HG03558 (cell line): Measurements from ENCODE around the gene GPX7.
A peak's percentile ranks its signal among the peaks of the same experiment; 100 is the strongest.

Experiments used
- ATAC-seq: cut with Tn5 transposase; IDR thresholded peaks from one replicate; pipeline ENCODE4 v1.9.1; 2021; ENCODE audit warnings: moderate number of reproducible peaks; ENCODE audit not compliant: unreplicated experiment; ENCODE audit errors: extremely low read depth

GPX7 gene

DNA sequence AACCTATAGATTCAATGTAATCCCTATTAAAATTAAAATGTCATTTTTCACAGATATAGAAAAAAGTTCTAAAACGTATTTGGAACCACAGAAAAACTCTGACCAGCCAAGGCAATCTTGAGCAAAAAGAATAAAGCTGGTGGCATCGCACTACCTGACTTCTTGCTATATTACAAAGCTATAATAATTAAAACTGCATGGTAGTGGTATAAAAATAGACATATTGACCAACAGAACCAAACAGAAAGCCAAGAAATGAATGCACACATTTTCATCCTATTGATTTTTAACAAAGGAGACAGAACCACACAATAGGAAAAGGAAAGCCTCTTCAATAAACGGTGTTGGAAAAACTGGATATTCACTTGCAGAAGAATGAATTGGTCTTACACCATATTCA, 21.6 kb downstream of the GPX7 start:
- no peak for ATAC-seq

GRCh38 chr1:52627028-52627427, 24.9 kb downstream of the GPX7 start:
- no peak for ATAC-seq

GRCh38 chr1:52628614-52629324, 26.6 kb downstream of the GPX7 start:
- ATAC-seq: no peak

DNA sequence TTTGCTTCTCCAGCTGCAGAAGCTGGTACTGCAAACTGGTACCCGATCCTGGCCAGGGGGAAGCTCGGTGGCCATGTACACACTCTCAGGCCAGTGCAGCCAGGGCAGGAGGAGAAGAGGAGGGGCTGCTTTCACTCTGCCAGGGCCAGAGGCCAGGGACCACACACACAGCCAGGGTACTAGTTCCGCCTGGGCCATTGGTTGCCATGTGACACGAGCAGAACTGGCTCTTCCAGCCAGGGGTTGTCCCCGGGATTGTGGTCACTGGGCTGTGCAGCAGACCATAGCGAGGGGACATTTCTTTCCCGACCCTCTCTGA, 27.1 kb downstream of the GPX7 start:
- no peak for ATAC-seq

DNA sequence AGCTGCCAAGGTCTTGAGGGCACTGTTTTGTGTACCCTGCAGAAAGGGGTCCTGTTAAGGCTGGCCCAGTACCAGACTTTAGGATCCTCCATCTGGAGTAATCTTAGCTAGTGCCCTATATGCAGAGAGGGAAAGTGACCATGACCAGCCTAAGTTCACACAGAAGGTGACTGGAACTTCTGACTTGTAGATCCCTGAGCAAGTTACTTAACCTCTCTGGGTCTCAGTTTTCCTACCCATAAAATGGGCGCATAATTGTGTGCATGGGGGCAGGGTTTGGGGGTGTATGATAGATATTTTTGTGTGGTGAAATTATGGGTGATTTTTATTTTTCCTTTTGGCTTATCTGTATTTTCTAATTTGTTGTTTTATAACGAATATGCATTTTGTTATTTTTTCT, 27.5 kb downstream of the GPX7 start:
- ATAC-seq: no peak

- no peak for ATAC-seq
Observed at GRCh38 chr1:52631759-52632331, 29.7 kb downstream of the GPX7 start.

DNA sequence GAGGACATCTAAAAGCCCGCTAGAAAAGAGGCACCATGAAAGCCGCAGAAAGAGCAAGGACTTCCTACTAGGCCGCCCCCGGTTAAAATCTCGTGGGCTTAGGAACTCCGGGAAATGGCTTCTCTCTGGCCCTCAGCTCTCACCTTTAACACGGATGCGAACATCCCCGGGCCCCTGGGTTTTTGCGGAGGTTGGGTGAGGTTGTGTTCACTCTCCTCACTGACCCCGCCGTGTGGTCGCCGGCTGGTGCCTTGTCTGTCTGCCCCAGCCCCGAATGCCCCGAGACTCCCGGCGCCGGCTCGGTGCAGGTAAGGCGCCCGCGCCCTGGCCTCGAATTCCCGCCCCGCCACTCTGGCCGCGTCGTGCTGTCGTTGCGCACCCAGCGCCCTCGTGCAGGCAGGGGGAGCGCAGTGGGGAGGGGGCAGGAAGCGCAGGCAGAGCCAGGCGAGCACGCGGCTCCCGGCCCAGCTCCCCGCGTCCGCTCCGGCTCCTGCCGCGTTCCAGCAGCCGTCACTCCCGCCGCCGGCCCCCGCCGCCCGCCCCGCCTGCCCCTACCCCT, 30.6 kb downstream of the GPX7 start, which contains the start of gene SHISAL2A:
Gene SHISAL2A, plus strand, starts transcription at position 437 of the 559 bp plus-strand sequence. CDS start 326 bp downstream, outside the sequence.
- no peak for ATAC-seq

- no peak for ATAC-seq
Observed at GRCh38 chr1:52633291-52633754, 31.2 kb downstream of the GPX7 start.

- ATAC-seq: no peak
Observed at GRCh38 chr1:52634111-52634510, 31.9 kb downstream of the GPX7 start.

DNA sequence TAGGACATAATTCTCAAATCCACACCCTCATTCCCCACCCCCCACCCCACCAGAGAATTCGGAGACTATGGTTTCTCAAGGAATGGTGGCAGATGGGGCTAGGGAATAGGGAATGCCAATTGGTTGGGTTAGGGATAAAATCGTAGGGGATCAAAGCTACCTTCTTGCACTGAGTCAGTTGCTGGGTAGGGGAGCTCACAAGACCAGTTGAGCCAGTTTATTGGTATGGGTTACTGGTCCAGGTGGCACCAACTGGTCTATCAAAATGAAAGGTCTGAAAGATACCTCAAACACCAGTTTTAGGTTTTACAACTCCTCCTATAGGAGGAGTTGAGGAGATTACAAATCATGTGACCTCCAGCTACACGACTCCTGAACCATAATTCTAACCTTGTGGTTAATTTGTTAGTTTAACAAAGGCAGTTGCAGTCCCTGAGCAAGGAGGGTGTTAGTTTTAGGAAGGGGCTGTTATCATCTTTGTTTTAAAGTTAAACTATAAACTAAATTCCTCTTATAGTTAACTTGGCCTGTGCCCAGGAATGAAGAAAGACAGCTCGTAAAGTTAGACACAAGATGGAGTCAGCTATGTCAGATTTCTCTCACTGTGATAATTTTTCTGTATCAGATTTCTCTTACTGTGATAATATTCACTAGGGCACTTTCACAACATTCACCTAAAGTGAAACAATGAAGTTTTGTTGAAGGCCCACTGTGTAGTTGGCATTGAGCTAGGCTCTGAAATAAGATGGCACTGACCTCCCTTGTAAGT, 33.3 kb downstream of the GPX7 start:
- no peak for ATAC-seq

- ATAC-seq: peak; percentile 53
Observed at GRCh38 chr1:52636721-52637695, 34.8 kb downstream of the GPX7 start.

GRCh38 chr1:52637946-52638345, 35.8 kb downstream of the GPX7 start:
- no peak for ATAC-seq

DNA sequence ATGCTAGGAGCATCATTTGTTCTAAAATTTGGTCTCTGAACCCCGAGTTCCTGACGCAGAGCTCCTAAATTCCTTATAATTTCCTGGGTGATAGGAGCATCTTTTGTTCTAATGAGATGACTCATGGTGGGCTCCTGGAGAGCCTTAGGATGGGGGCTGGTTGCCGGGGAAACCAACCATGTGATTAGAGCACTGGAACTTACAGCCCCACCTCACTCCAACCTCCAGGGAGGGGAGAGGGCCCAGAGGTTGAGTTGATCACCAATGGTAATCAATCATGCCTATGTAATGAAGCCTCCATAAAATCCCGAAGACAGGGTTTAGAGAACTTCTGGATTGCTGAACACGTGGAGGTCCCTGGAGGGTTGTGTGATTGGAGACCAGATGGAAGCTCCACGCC, 38.5 kb downstream of the GPX7 start:
- no peak for ATAC-seq

DNA sequence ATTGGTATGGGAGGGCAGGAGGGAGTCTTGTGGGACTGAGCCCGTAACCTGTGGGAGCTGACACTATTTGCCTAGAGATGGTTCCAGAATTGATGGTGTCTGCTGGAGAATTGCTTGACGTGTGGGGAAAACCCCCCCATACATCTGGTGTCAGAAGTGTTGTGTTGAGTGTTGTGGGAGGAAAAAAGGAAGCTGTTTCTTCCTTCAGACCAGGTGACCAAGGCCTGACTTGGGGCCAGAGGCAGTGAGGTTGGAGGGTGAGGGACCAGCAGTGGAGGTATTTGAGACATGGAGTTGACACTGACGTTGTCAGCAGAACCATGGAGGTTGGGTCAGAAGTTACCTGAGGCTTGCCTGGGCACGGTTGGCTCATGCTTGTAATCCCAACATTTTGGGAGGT, 39.1 kb downstream of the GPX7 start:
- ATAC-seq: no peak

- ATAC-seq: no peak
Observed at GRCh38 chr1:52645261-52645660, 43.1 kb downstream of the GPX7 start.

- ATAC-seq: no peak
Observed at GRCh38 chr1:52651904-52652303, 49.7 kb downstream of the GPX7 start.

DNA sequence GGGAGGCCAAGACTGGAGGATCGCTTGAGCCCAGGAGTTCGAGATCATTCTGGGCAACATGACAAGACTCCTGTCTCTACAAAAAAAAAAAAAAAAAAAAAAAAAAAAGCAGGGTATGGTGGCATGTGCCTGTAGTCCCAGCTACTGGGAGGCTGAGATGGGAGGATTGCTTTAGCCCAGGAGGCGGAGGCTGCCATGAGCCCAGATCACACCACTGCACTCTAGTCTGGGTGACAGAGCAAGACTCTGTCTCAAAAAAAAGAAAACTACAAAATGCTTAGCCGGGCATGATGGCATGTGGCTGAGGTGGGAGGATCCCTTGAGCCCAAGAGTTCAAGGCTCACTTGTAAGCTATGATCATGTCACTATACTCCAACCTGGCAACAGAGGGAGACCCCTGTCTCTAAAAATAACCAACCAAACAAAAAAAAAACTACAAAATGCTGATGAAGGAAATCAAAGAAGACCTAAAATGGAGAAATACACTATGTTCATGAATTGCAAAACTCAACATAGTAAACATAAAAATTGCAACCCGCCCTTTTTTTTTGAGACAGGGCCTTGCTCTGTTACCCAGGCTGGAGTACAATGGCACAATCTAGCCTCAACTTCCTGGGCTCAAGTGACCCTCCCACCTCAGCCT, 51.2 kb downstream of the GPX7 start:
- no peak for ATAC-seq

GRCh38 chr1:52654063-52654462, 51.9 kb downstream of the GPX7 start:
- ATAC-seq: no peak

GRCh38 chr1:52657702-52658101, 55.5 kb downstream of the GPX7 start:
- no peak for ATAC-seq
